HG03520 (cell line): Measurements from ENCODE around the gene NAA40.

Experiments used
- ATAC-seq: cut with Tn5 transposase; IDR thresholded peaks from one replicate; pipeline ENCODE4 v1.9.1; 2021; ENCODE audit warnings: mild to moderate bottlenecking, moderate library complexity; ENCODE audit not compliant: unreplicated experiment

The NAA40 gene

DNA sequence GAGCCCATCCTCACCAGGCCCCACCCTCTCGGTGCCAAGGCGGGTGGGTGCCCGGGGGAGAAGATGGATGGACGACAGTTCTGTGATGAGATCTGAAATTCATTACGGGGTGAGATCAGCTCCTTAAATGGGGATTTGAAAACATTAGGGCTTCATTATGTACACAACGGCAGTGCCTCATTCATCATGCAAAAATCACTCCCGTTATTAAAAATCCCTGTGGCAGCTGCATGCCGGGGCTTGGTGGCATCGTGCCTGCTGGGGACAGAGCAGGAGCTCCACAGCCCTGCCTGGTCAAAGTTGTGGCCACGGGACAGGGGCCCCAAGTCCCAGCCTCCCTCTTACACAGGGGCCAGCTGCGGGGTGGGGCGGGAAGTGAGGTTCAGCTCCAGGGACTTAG, 67.6 kb downstream of the NAA40 start:
- ATAC-seq, result no peak
